DND-41 (cell line): ENCODE data around the gene POLR2L.

Experiments
- CTCF ChIP-seq: IDR thresholded peaks from 2 replicates; pipeline ENCODE4 v1.5.1; 2012; ENCODE audit warnings: borderline replicate concordance, low read length, moderate library complexity, mild to moderate bottlenecking; ENCODE audit not compliant: poor library complexity, severe bottlenecking; ENCODE audit errors: extremely low read depth
- EZH2 ChIP-seq: IDR thresholded peaks from 3 replicates; pipeline ENCODE4 v1.6.1; 2012; ENCODE audit warnings: borderline replicate concordance, low read depth, mild to moderate bottlenecking, moderate library complexity, low read length, inconsistent platforms; ENCODE audit not compliant: severe bottlenecking

GRCh38 chr11:813456-814096 lies 28.8 kb downstream of the POLR2L start:
- TF ChIP-seq CTCF (no peak), EZH2 (no peak)
